ENCODE results near the gene TMEM259.

The TMEM259 gene

GRCh38 chr19:1055886-1056620 lies 35.1 kb upstream of the TMEM259 start:
- DNase-seq (ENCODE audit: low read depth) = no peak

- no peak for DNase-seq (ENCODE audit: low read depth)
These were observed 34.1 kb upstream of the TMEM259 start for GRCh38 chr19:1055028-1055425.

GRCh38 chr19:1054102-1055027 lies 33.4 kb upstream of the TMEM259 start:
- no peak for DNase-seq (ENCODE audit: low read depth)

GRCh38 chr19:1053176-1054101 lies 32.5 kb upstream of the TMEM259 start:
- DNase-seq (ENCODE audit: low read depth) = no peak

- no peak for DNase-seq (ENCODE audit: low read depth)
These were observed 31.5 kb upstream of the TMEM259 start for GRCh38 chr19:1052349-1052975.

- DNase-seq (ENCODE audit: low read depth) = no peak
These were observed 30.9 kb upstream of the TMEM259 start for GRCh38 chr19:1051791-1052190.

- no peak for DNase-seq (ENCODE audit: low read depth)
These were observed 30.3 kb upstream of the TMEM259 start for GRCh38 chr19:1050989-1051788.

GRCh38 chr19:1049800-1050199 lies 28.9 kb upstream of the TMEM259 start:
- no peak for DNase-seq (ENCODE audit: low read depth)

GRCh38 chr19:1049106-1049505 lies 28.2 kb upstream of the TMEM259 start:
- no peak for DNase-seq (ENCODE audit: low read depth)

GRCh38 chr19:1047696-1048147 lies 26.8 kb upstream of the TMEM259 start:
- DNase-seq (ENCODE audit: low read depth) = no peak

- no peak for DNase-seq (ENCODE audit: low read depth)
These were observed 26.1 kb upstream of the TMEM259 start for GRCh38 chr19:1046836-1047695.

- DNase-seq (ENCODE audit: low read depth) = no peak
These were observed 25.2 kb upstream of the TMEM259 start for GRCh38 chr19:1046117-1046626.

GRCh38 chr19:1045247-1045603 lies 24.3 kb upstream of the TMEM259 start:
- DNase-seq (ENCODE audit: low read depth) = no peak

- no peak for DNase-seq (ENCODE audit: low read depth)
These were observed 22.0 kb upstream of the TMEM259 start for GRCh38 chr19:1042689-1043511.

GRCh38 chr19:1041835-1042685 lies 21.1 kb upstream of the TMEM259 start:
- DNase-seq (ENCODE audit: low read depth) = no peak

GRCh38 chr19:1041272-1041834 lies 20.4 kb upstream of the TMEM259 start:
- DNase-seq (ENCODE audit: low read depth) = no peak
